DMS114 treated with DMSO at 0.1 percent for 48 hours (cell line): ENCODE results near the gene NBEAL2.
"Not testable (repeated sequence)": the region's sequence is repeated elsewhere in the genome, so short reads cannot be mapped to it uniquely, and the experiment has no call there.

Experiments
- DNase-seq: peaks from one replicate; lab custom pipeline; 2025; ENCODE audit not compliant: unreplicated experiment; lab: John Stamatoyannopoulos, UW

Gene NBEAL2

GRCh38 chr3:46960835-46961234 lies 18.6 kb upstream of the NBEAL2 start:
- no peak for DNase-seq

GRCh38 chr3:46962427-46962826 lies 17.0 kb upstream of the NBEAL2 start:
- no peak for DNase-seq

GRCh38 chr3:46962990-46963389 lies 16.5 kb upstream of the NBEAL2 start:
- no peak for DNase-seq

GRCh38 chr3:46964038-46964590 lies 15.4 kb upstream of the NBEAL2 start:
- not testable (repeated sequence) for DNase-seq

- no peak for DNase-seq
These were observed 14.3 kb upstream of the NBEAL2 start for GRCh38 chr3:46965151-46965550.

GRCh38 chr3:46966811-46967210 lies 12.7 kb upstream of the NBEAL2 start:
- no peak for DNase-seq

- DNase-seq, result no peak
These were observed 10.6 kb upstream of the NBEAL2 start for GRCh38 chr3:46968783-46969428.

GRCh38 chr3:46970391-46971091 lies 8.9 kb upstream of the NBEAL2 start:
- no peak for DNase-seq

- no peak for DNase-seq
These were observed 8.3 kb upstream of the NBEAL2 start for GRCh38 chr3:46971151-46971550.

GRCh38 chr3:46971742-46972141 lies 7.7 kb upstream of the NBEAL2 start:
- DNase-seq, result no peak

- DNase-seq, result no peak
These were observed 7.1 kb upstream of the NBEAL2 start for GRCh38 chr3:46972396-46972795.

GRCh38 chr3:46974421-46975171 lies 4.9 kb upstream of the NBEAL2 start:
- no peak for DNase-seq

- peak; percentile 96 for DNase-seq
These were observed 2.9 kb upstream of the NBEAL2 start, which contains the start of gene CCDC12 for GRCh38 chr3:46976326-46977190. CCDC12 (minus strand) TSS chr3:46976745; CDS start chr3:46976732, 13 bp downstream.

- no peak for DNase-seq
These were observed 1.7 kb upstream of the NBEAL2 start for GRCh38 chr3:46977811-46978195.

GRCh38 chr3:46978381-46978780 lies 1.1 kb upstream of the NBEAL2 start:
- DNase-seq, result no peak

GRCh38 chr3:46979958-46980497 lies 562 bp downstream of the NBEAL2 start:
- no peak for DNase-seq

GRCh38 chr3:46981932-46982471 lies 2.5 kb downstream of the NBEAL2 start:
- no peak for DNase-seq

GRCh38 chr3:46982546-46982945 lies 3.1 kb downstream of the NBEAL2 start:
- no peak for DNase-seq

GRCh38 chr3:46984591-46985459 lies 5.4 kb downstream of the NBEAL2 start:
- no peak for DNase-seq
